Measurements from ENCODE around the gene NUTM1. TPM values are rescaled to one million over a fixed set of nuclear protein-coding genes. Genes with fewer than 3 reads are reported as not detected.

NUTM1 gene
- total and polyA plus RNA-seq, 2 donors (not counting 1 experiment from before 2014, with no cell fraction given): not detected

GRCh38 chr15:34353627-34354026, 10.5 kb downstream of the NUTM1 start:
- TF ChIP-seq EZH2 (IDR thresholded peaks at IDR 0.05; ENCODE audit: borderline replicate concordance, insufficient read depth, low read depth, low read length, poor library complexity, severe bottlenecking) (no peak), CTCF (IDR thresholded peaks at IDR 0.05) (no peak)
- Histone ChIP-seq H3K9me3 (ENCODE audit: control extremely low read depth in 1 of 3, control insufficient read depth in 2 of 3, insufficient read depth in 1 of 3, low read length in 2 of 3) (no peaks in the 10 kb centered on the region), H3K4me2 (replicated peaks; ENCODE audit: low read depth, low read length, poor library complexity, severe bottlenecking) (no peak overlapping the region), H3K4me1 (ENCODE audit: control insufficient read depth in 2 of 2, insufficient read depth in 2 of 2, low read length in 2 of 2) (no peaks in the 10 kb centered on the region), H3K9ac (ENCODE audit: low read length) (no peak overlapping the region), H3K36me3 (replicated peaks in 1 of 2; ENCODE audit: control extremely low read depth in 1 of 2, control insufficient read depth in 1 of 2, extremely low read depth in 1 of 2, insufficient read depth in 2 of 2, low read length in 1 of 2) (peaks cover 0 to 8% of the 10 kb centered on the region in 2 experiments), H3K79me2 (ENCODE audit: control insufficient read depth, insufficient read depth, low read length) (no peaks in the 10 kb centered on the region), H4K20me1 (ENCODE audit: control insufficient read depth, insufficient read depth, low read length, poor library complexity, severe bottlenecking) (no peaks in the 10 kb centered on the region), H3K27ac (ENCODE audit: low read length in 2 of 2) (no peak overlapping the region), H3K27me3 (replicated peaks in 1 of 4; ENCODE audit: control extremely low read depth in 1 of 4, control insufficient read depth in 3 of 4, insufficient read depth in 4 of 4, low read length in 3 of 4) (no peaks in the 10 kb centered on the region), H3K4me3 (ENCODE audit: control extremely low read depth in 1 of 5, extremely low read depth in 1 of 5, insufficient read depth in 1 of 5, low read depth in 2 of 5, low read length in 4 of 5) (no peak overlapping the region), H2AFZ (ENCODE audit: insufficient read depth, low read depth, low read length, poor library complexity, severe bottlenecking) (no peak overlapping the region)
- ChIA-PET POLR2A (no interaction called here), CTCF (interaction anchor here (1.2 to 1.7 kb wide), 2 partner anchors 14 kb away, joined by 5 read pairs; partner anchors contain the start of gene LPCAT4)
- no peaks in the 10 kb centered on the region for H3K9me3 Mint-ChIP-seq (ENCODE audit: insufficient read depth)
- no peak overlapping the region for H3K27ac Mint-ChIP-seq
- H3K4me3 Mint-ChIP-seq: no peak overlapping the region
- ATAC-seq (ENCODE audit: low read depth) (no peak), DNase-seq (no peak)
- no peaks in the 10 kb centered on the region for H3K27me3 Mint-ChIP-seq
- WGBS (ENCODE audit: insufficient coverage): 95% methylated on average over 2 of the region's 2 CpGs
- intact Hi-C loops (cut with micrococcal nuclease): no loop called here
- H3K4me1 Mint-ChIP-seq: no peaks in the 10 kb centered on the region

- intact Hi-C loops (cut with micrococcal nuclease): no loop called here
Measured at GRCh38 chr15:34354286-34354685, 11.2 kb downstream of the NUTM1 start.

More at GRCh38 chr15:34354286-34354685, 11.2 kb downstream of the NUTM1 start:
- no peaks in the 10 kb centered on the region for H3K27me3 ChIP-seq (replicated peaks in 1 of 4; ENCODE audit: control extremely low read depth in 1 of 4, control insufficient read depth in 3 of 4, insufficient read depth in 4 of 4, low read length in 3 of 4)
- H3K4me3 Mint-ChIP-seq: no peak overlapping the region
- no peaks in the 10 kb centered on the region for H3K27me3 Mint-ChIP-seq
- DNase-seq (no peak), ATAC-seq (ENCODE audit: low read depth) (no peak)
- no peak overlapping the region for H3K27ac Mint-ChIP-seq
- no peaks in the 10 kb centered on the region for H4K20me1 ChIP-seq (ENCODE audit: control insufficient read depth, insufficient read depth, low read length, poor library complexity, severe bottlenecking)
- no peaks in the 10 kb centered on the region for H3K9me3 ChIP-seq (ENCODE audit: control extremely low read depth in 1 of 3, control insufficient read depth in 2 of 3, insufficient read depth in 1 of 3, low read length in 2 of 3)
- no peak for TF ChIP-seq EZH2 (IDR thresholded peaks at IDR 0.05; ENCODE audit: borderline replicate concordance, insufficient read depth, low read depth, low read length, poor library complexity, severe bottlenecking)
- TF ChIP-seq CTCF (IDR thresholded peaks at IDR 0.05): no peak
- no peak overlapping the region for H3K27ac ChIP-seq (ENCODE audit: low read length in 2 of 2)
- CTCF ChIA-PET: interaction anchor here (0.8 to 1.7 kb wide), 3 partner anchors 11 to 113 kb away, joined by 3 to 5 read pairs (median 5); partner anchors contain the start of genes NOP10 and NUTM1
- H3K79me2 ChIP-seq (ENCODE audit: control insufficient read depth, insufficient read depth, low read length): no peaks in the 10 kb centered on the region
- H3K4me1 ChIP-seq (ENCODE audit: control insufficient read depth in 2 of 2, insufficient read depth in 2 of 2, low read length in 2 of 2): no peaks in the 10 kb centered on the region
- no peak overlapping the region for H2AFZ ChIP-seq (ENCODE audit: insufficient read depth, low read depth, low read length, poor library complexity, severe bottlenecking)
- H3K9ac ChIP-seq (ENCODE audit: low read length): no peak overlapping the region
- POLR2A ChIA-PET: no interaction called here
- no peak overlapping the region for H3K4me2 ChIP-seq (replicated peaks; ENCODE audit: low read depth, low read length, poor library complexity, severe bottlenecking)
- H3K4me3 ChIP-seq (ENCODE audit: control extremely low read depth in 1 of 5, extremely low read depth in 1 of 5, insufficient read depth in 1 of 5, low read depth in 2 of 5, low read length in 4 of 5): no peak overlapping the region
- H3K4me1 Mint-ChIP-seq: no peaks in the 10 kb centered on the region
- peaks cover 0 to 11% of the 10 kb centered on the region in 2 experiments for H3K36me3 ChIP-seq (replicated peaks in 1 of 2; ENCODE audit: control extremely low read depth in 1 of 2, control insufficient read depth in 1 of 2, extremely low read depth in 1 of 2, insufficient read depth in 2 of 2, low read length in 1 of 2)
- no peaks in the 10 kb centered on the region for H3K9me3 Mint-ChIP-seq (ENCODE audit: insufficient read depth)
- WGBS (ENCODE audit: insufficient coverage): 100% methylated on average over 6 of the region's 7 CpGs

Measured in B cell (primary cell).